Osteocyte (in vitro differentiated cells): ENCODE measurements around the gene EN1. TPM values are rescaled to one million over a fixed set of nuclear protein-coding genes. Genes with fewer than 3 reads are reported as not detected.

Experiments used
- DNase-seq: peaks from one replicate; pipeline ENCODE4 v3.0.0; 2021; ENCODE audit warnings: mixed read lengths; ENCODE audit not compliant: unreplicated experiment; ENCODE audit errors: extremely low spot score
- H3K27ac Mint-ChIP-seq: one replicate; pipeline ENCODE4 v1.8.0; 2021; ENCODE audit warnings: mild to moderate bottlenecking, mixed read lengths; ENCODE audit not compliant: unreplicated experiment
- H3K27me3 Mint-ChIP-seq: one replicate; pipeline ENCODE4 v1.8.0; 2021; ENCODE audit warnings: mixed read lengths; ENCODE audit not compliant: unreplicated experiment
- H3K36me3 Mint-ChIP-seq: one replicate; pipeline ENCODE4 v1.8.0; 2021; ENCODE audit warnings: mixed read lengths; ENCODE audit not compliant: unreplicated experiment
- H3K4me1 Mint-ChIP-seq: one replicate; pipeline ENCODE4 v1.8.0; 2021; ENCODE audit warnings: mixed read lengths; ENCODE audit not compliant: unreplicated experiment
- H3K4me3 Mint-ChIP-seq: one replicate; pipeline ENCODE4 v1.8.0; 2021; ENCODE audit warnings: mild to moderate bottlenecking, moderate library complexity, mixed read lengths; ENCODE audit not compliant: unreplicated experiment
- H3K9me3 Mint-ChIP-seq: one replicate; pipeline ENCODE4 v1.8.0; 2021; ENCODE audit warnings: mixed read lengths; ENCODE audit not compliant: unreplicated experiment
- total RNA-seq: library from RNA; stranded (reverse); gene quantifications from 2 replicates; pipeline ENCODE4 v1.2.1, GENCODE V29; 2021
- TF ChIP-seq, protein P1 (sequence below): fragments of 200-600 bp; sonication (generic); IDR thresholded peaks from 2 replicates; pipeline ENCODE4 v1.5.0; 2021; ENCODE audit warnings: antibody characterized with exemption, mild to moderate bottlenecking, moderate library complexity

The EN1 gene
- total RNA-seq, 1 donor from 2014 or later: not detected

- no peaks in the 10 kb centered on the region for H3K36me3 Mint-ChIP-seq
- no peak overlapping the region for H3K4me3 Mint-ChIP-seq
- no peak for DNase-seq
- TF ChIP-seq, protein P1, sequence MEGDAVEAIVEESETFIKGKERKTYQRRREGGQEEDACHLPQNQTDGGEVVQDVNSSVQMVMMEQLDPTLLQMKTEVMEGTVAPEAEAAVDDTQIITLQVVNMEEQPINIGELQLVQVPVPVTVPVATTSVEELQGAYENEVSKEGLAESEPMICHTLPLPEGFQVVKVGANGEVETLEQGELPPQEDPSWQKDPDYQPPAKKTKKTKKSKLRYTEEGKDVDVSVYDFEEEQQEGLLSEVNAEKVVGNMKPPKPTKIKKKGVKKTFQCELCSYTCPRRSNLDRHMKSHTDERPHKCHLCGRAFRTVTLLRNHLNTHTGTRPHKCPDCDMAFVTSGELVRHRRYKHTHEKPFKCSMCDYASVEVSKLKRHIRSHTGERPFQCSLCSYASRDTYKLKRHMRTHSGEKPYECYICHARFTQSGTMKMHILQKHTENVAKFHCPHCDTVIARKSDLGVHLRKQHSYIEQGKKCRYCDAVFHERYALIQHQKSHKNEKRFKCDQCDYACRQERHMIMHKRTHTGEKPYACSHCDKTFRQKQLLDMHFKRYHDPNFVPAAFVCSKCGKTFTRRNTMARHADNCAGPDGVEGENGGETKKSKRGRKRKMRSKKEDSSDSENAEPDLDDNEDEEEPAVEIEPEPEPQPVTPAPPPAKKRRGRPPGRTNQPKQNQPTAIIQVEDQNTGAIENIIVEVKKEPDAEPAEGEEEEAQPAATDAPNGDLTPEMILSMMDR: no peak
- H3K9me3 Mint-ChIP-seq: no peaks in the 10 kb centered on the region
- H3K27ac Mint-ChIP-seq: no peak overlapping the region
- H3K4me1 Mint-ChIP-seq: no peaks in the 10 kb centered on the region
- peaks cover 2% of the 10 kb centered on the region for H3K27me3 Mint-ChIP-seq
Observed at GRCh38 chr2:118808429-118808809, 39.0 kb downstream of the EN1 start.

GRCh38 chr2:118807668-118808428, 39.6 kb downstream of the EN1 start:
- DNase-seq: no peak
- Mint-ChIP-seq H3K27ac (no peak overlapping the region), H3K27me3 (peaks cover 2% of the 10 kb centered on the region), H3K4me3 (no peak overlapping the region), H3K36me3 (no peaks in the 10 kb centered on the region), H3K9me3 (no peaks in the 10 kb centered on the region), H3K4me1 (no peaks in the 10 kb centered on the region)
- TF ChIP-seq, protein P1: no peak

DNA sequence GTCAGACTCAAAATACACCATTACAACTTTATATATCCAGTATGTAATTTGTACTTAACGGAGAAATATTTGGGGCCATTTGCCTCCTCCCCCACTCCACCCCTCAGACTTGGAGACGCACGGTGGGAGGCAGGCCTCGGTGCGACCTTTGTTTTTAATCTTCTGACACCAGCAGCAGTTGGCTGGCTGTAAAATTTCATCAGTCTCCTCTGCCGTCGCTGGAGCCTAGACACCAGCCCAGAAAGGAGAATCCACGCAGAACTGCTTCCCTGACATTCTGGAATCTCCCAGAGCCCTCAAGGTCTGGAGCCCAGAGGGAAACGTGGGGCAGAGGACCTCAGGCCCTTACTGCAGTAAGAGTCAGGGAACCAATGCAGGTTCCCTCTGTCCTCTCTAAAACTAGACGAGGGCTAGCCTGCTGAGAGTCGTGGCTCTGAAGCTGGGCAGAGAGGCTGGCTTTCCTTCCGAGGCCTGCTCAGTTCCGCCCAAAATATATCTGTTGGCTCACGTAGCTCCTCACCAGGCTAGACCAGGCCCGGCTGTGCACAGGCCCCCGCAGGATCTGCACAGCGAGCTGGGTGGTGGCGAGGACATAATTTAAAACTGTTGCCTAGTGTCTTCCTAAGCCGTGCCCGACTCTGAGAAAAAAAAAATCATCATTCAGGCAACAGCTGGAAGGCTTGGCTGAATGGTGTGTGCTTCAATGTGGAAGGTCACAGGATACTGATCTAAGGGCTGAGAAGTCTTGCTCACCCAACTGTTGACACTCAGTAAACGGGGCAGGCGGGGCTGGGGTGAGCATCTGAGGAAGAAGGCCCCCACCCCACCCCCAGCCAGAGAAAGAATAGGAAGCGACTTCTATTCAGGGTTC, 40.4 kb downstream of the EN1 start:
- no peak overlapping the region for H3K27ac Mint-ChIP-seq
- peaks cover 2% of the 10 kb centered on the region for H3K27me3 Mint-ChIP-seq
- no peak for DNase-seq
- no peaks in the 10 kb centered on the region for H3K4me1 Mint-ChIP-seq
- H3K36me3 Mint-ChIP-seq: no peaks in the 10 kb centered on the region
- H3K4me3 Mint-ChIP-seq: no peak overlapping the region
- TF ChIP-seq, protein P1: no peak
- H3K9me3 Mint-ChIP-seq: no peaks in the 10 kb centered on the region

GRCh38 chr2:118805064-118805690, 42.3 kb downstream of the EN1 start:
- H3K27me3 Mint-ChIP-seq: peaks cover 2% of the 10 kb centered on the region
- no peak for DNase-seq
- no peak overlapping the region for H3K27ac Mint-ChIP-seq
- H3K36me3 Mint-ChIP-seq: no peaks in the 10 kb centered on the region
- H3K4me3 Mint-ChIP-seq: no peak overlapping the region
- H3K4me1 Mint-ChIP-seq: no peaks in the 10 kb centered on the region
- H3K9me3 Mint-ChIP-seq: no peaks in the 10 kb centered on the region
- TF ChIP-seq, protein P1: no peak

GRCh38 chr2:118803012-118803411, 44.4 kb downstream of the EN1 start:
- Mint-ChIP-seq H3K4me3 (no peak overlapping the region), H3K4me1 (no peaks in the 10 kb centered on the region), H3K27me3 (peaks cover 3% of the 10 kb centered on the region), H3K27ac (no peak overlapping the region), H3K36me3 (no peaks in the 10 kb centered on the region), H3K9me3 (no peaks in the 10 kb centered on the region)
- TF ChIP-seq, protein P1: no peak
- DNase-seq: no peak
